Right lobe of liver (tissue), 4 donors: Measurements from ENCODE around the gene ARL11.

ENCODE experiments used
- POLR2A ChIP-seq: fragments of 450-650 bp; IDR thresholded peaks from one replicate; pipeline ENCODE4 v1.6.1; 2017; ENCODE audit warnings: antibody characterized with exemption, mild to moderate bottlenecking
- TF ChIP-seq, protein P1 (sequence below), 4 donors: fragments of 200-600 bp in 3 of 4; fragments of 450-650 bp in 1 of 4; IDR thresholded peaks; one replicate each; pipeline versions ENCODE4 v1.5.1 to v1.8.0; 2016 to 2022; ENCODE audit warnings: antibody characterized with exemption in 4 of 4, mild to moderate bottlenecking in 2 of 4
- donor health status: DM: no; HTN: no; CAD: no.
- donor health status: DM: no; HTN: no; CAD: no.
- donor health status: DM: no; HTN: yes; CAD: no.

DNA sequence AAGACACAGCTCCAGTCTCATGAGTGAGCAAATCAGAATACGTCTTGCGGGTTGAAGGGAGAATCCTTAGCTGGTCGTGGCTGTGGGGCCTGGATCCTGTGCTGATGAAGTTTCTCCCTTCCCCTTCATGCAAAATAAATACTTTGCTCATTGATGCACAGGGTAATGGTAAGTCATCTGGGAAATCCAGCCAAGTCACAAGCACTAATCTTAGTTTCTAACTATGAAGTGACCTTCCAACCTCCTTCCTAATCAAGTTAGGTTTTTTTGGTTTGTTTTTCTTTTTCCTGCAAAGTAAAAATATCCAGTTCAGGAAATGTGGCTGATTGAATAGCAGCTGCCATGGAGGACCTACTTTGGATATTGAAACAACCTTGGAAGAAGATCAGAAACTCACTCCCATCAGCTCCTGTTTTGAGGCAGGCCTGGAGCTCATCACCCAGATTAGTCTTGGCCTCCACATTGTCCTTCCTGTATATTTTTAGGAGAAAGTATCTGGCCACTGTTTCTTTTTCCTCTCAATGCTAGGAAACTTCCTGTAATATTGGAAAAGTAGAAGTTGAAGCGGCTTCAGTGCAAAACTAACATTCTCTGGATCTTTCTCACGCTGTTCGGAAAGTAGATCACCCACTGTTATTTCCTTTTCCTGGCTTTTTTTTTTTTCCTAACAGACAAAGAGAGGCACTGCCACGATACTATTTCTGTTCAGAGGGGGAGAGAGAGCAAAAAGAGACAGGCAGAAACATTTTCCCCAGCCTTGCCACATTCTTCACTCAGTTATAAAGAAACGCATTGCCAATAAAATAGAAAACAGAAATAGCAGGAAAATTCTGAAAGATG lies 12.3 kb upstream of the ARL11 start:
- TF ChIP-seq, protein P1, sequence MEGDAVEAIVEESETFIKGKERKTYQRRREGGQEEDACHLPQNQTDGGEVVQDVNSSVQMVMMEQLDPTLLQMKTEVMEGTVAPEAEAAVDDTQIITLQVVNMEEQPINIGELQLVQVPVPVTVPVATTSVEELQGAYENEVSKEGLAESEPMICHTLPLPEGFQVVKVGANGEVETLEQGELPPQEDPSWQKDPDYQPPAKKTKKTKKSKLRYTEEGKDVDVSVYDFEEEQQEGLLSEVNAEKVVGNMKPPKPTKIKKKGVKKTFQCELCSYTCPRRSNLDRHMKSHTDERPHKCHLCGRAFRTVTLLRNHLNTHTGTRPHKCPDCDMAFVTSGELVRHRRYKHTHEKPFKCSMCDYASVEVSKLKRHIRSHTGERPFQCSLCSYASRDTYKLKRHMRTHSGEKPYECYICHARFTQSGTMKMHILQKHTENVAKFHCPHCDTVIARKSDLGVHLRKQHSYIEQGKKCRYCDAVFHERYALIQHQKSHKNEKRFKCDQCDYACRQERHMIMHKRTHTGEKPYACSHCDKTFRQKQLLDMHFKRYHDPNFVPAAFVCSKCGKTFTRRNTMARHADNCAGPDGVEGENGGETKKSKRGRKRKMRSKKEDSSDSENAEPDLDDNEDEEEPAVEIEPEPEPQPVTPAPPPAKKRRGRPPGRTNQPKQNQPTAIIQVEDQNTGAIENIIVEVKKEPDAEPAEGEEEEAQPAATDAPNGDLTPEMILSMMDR (IDR thresholded peaks at IDR 0.05): no peak
- no peak for TF ChIP-seq POLR2A
